Right ventricle myocardium superior (tissue), 1 donor: ENCODE results near the gene RALGAPA2. TPM values are rescaled to one million over a fixed set of nuclear protein-coding genes. Genes with fewer than 3 reads are reported as not detected.

Experiments
- ATAC-seq: fragments of 200-7000 bp; cut with Tn5 transposase; one replicate; pipeline ENCODE4 v1.9.1; 2020; ENCODE audit warnings: mild to moderate bottlenecking; ENCODE audit not compliant: poor library complexity
- DNase-seq: peaks from one replicate; pipeline ENCODE4 v3.0.0-alpha.2; 2020
- intact Hi-C: fragments of 100-400 bp; cut with DNase I; formaldehyde crosslinking; loops from one replicate; pipeline ENCODE4 v1.11.2; 2022
- total RNA-seq: library from RNA; stranded (reverse); fragmentation: NEBNext Ultra II Directional; extraction: Animal tissue kit (Norgen Biotek cat#: 25700); gene quantifications from one replicate; pipeline ENCODE4 v1.2.1, GENCODE V29; 2021
- donor health status: DM: no; HTN: yes; CAD: no; lungs with severe emphysema.

The RALGAPA2 gene
- total RNA-seq, 1 donor from 2014 or later, result 15.5 TPM

- DNase-seq (no peak), ATAC-seq (peak; percentile 29)
- intact Hi-C loops, result no loop called here
Observed at GRCh38 chr20:20731000-20731944, 18.8 kb upstream of the RALGAPA2 start.

GRCh38 chr20:20729563-20729962 lies 17.1 kb upstream of the RALGAPA2 start:
- ATAC-seq (no peak), DNase-seq (no peak)
- intact Hi-C loops, result no loop called here

GRCh38 chr20:20721489-20721888 lies 9.0 kb upstream of the RALGAPA2 start:
- DNase-seq, result no peak
- no peak for ATAC-seq
- intact Hi-C loops, result no loop called here

GRCh38 chr20:20720158-20720557 lies 7.7 kb upstream of the RALGAPA2 start:
- no peak for ATAC-seq
- no peak for DNase-seq
- intact Hi-C loops, result no loop called here

GRCh38 chr20:20719411-20719810 lies 7.0 kb upstream of the RALGAPA2 start:
- no peak for ATAC-seq
- intact Hi-C loops, result loop anchor here (10.0 kb wide), 1 partner anchor 65 kb away; no protein-coding TSS in a partner anchor
- DNase-seq, result no peak

- ATAC-seq (peak; percentile 17), DNase-seq (no peak)
- intact Hi-C loops, result loop anchor here (10.0 kb wide), 1 partner anchor 71 kb away; no protein-coding TSS in a partner anchor
Observed at GRCh38 chr20:20713244-20713765, 861 bp upstream of the RALGAPA2 start.

- peak; percentile 2 for ATAC-seq
- DNase-seq, result peak; percentile 50
- intact Hi-C loops, result loop anchor here (10.0 kb wide), 1 partner anchor 73 kb away; no protein-coding TSS in a partner anchor
Observed at GRCh38 chr20:20712004-20712473, 405 bp downstream of the RALGAPA2 start.

- intact Hi-C loops, result loop anchor here (10.0 kb wide), 1 partner anchor 73 kb away; no protein-coding TSS in a partner anchor
- DNase-seq (no peak), ATAC-seq (no peak)
Observed at GRCh38 chr20:20711413-20711812, 1.0 kb downstream of the RALGAPA2 start.

GRCh38 chr20:20710443-20711315 lies 1.8 kb downstream of the RALGAPA2 start:
- no peak for DNase-seq
- ATAC-seq, result no peak
- intact Hi-C loops, result loop anchor here (10.0 kb wide), 1 partner anchor 74 kb away; no protein-coding TSS in a partner anchor

GRCh38 chr20:20709887-20710286 lies 2.6 kb downstream of the RALGAPA2 start:
- DNase-seq (no peak), ATAC-seq (no peak)
- intact Hi-C loops, result loop anchor here (10.0 kb wide), 1 partner anchor 75 kb away; no protein-coding TSS in a partner anchor

- ATAC-seq, result no peak
- intact Hi-C loops, result no loop called here
- DNase-seq, result no peak
Observed at GRCh38 chr20:20706285-20706684, 6.2 kb downstream of the RALGAPA2 start.

GRCh38 chr20:20702330-20703245 lies 9.9 kb downstream of the RALGAPA2 start:
- DNase-seq, result no peak
- intact Hi-C loops, result no loop called here
- no peak for ATAC-seq

- ATAC-seq (no peak), DNase-seq (no peak)
- intact Hi-C loops, result no loop called here
Observed at GRCh38 chr20:20699917-20700316, 12.5 kb downstream of the RALGAPA2 start.

GRCh38 chr20:20699144-20699543 lies 13.3 kb downstream of the RALGAPA2 start:
- no peak for ATAC-seq
- intact Hi-C loops, result no loop called here
- no peak for DNase-seq

GRCh38 chr20:20697325-20697845 lies 15.1 kb downstream of the RALGAPA2 start:
- intact Hi-C loops, result no loop called here
- DNase-seq (no peak), ATAC-seq (no peak)

- intact Hi-C loops, result no loop called here
- ATAC-seq, result no peak
- no peak for DNase-seq
Observed at GRCh38 chr20:20695250-20695816, 17.1 kb downstream of the RALGAPA2 start.

- intact Hi-C loops, result no loop called here
- DNase-seq (no peak), ATAC-seq (no peak)
Observed at GRCh38 chr20:20694591-20694990, 17.9 kb downstream of the RALGAPA2 start.
